DLD1 (cell line): Measurements from ENCODE around the gene MAN1A2.

Experiments
- in situ Hi-C: cut with HindIII; loops from 2 replicates; pipeline ENCODE4 v1.10.0; 2017; ENCODE audit warnings: low sequenced_read_pairs

MAN1A2 gene

GRCh38 chr1:117359561-117360289 lies 7.5 kb upstream of the MAN1A2 start:
- in situ Hi-C loops, result no loop called here

- in situ Hi-C loops, result no loop called here
These were observed 4.3 kb upstream of the MAN1A2 start for GRCh38 chr1:117362986-117363385.

GRCh38 chr1:117363571-117364048 lies 3.6 kb upstream of the MAN1A2 start:
- in situ Hi-C loops, result no loop called here

DNA sequence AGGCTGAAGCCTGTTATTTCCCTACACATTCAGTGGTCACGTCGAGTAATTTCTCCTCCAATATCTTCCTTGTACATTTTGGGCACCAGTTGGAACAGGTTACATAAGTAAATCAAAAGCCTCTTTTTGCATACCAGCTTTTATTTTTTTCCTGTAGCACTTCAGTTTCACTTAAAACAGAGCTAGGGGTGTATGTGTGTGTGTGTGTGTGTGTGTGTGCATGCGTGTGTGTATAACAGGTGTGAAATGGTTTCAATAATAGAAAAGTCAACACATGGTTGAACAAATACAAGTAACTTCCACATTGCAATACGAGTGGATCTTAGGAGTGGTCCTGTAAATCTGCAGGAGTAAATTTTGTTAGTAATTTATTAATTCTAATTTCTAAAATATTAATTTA lies 3.0 kb upstream of the MAN1A2 start:
- in situ Hi-C loops, result no loop called here

DNA sequence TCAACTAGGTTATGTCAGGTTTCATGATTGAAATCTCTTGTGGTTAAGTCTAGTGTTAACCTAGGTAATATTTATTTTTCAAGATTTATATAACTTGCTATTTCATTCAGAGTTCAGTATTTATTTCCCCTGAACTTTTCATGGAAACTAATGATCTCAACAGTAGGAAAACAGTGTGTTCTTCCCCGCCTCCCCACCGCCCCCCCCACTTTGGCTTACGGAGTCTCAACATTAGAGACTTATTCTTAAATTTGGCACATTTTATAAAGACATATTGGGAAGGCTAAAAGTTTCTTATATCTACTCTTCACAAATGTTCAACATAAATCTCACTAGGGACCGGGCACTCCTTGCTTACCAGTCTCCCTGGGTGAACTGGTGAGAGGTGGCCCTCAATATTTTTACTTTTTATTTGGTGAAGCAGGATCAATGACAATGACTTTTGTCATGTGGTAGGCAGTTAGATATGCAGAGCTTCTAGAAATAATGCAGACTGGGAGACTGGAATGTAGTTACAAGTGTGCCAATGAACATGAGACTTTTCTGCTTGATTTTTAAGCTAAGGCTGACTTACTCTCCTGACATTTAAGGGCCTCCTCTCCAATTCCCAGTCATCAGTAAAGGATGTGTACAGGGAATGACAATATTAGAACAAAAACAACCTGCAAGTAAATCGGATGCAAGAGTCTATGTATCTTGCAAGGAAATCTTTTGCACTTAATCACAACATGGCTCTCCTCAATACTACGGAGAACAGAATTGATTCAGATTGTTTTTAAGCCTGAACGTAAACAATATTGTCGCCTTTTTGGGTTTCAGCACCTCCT lies 1.7 kb upstream of the MAN1A2 start:
- in situ Hi-C loops, result no loop called here

- in situ Hi-C loops, result no loop called here
These were observed 838 bp upstream of the MAN1A2 start for GRCh38 chr1:117366177-117367045.

DNA sequence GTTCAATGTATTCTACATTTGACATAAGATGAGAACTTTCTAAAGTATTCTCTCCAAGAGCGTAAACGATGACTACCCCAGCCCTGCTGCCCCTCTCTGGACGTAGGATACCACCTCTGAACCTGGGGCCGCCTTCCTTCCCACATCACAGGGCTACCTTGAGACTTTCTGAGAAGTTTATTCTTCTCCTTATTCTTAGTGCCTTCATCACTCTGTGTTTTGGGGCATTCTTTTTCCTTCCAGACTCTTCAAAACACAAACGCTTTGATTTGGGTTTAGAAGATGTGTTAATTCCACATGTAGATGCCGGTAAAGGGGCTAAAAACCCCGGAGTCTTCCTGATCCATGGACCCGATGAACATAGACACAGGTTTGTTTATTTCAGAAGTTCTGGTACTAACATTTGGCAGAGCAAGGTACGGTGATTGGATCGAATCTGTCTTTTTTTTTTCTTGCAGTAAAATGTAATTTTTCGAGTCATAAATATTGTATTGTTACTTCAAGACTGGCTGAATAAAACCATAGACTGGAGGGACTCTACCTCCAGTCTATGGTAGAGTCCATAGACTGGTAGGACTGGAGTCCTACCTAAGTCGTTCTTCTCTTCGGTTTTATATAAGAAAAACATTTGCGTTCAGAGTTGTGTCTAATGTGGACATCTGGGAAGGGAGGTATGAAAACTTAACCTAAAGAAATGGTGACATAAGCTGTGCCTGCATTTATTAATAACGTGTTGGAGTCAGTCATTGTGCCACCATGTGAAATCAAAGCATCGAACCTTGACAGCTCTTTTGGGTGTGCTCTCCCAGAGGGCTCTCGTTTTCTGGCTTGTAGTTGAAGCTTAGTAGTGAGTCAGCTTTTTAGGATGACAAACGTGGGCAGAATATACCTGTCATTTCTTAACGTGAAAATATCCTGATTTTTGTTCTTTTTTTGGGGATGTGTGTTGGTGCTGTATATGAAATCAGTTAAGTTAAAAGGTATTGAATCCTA lies 1.2 kb downstream of the MAN1A2 start:
- in situ Hi-C loops, result no loop called here

DNA sequence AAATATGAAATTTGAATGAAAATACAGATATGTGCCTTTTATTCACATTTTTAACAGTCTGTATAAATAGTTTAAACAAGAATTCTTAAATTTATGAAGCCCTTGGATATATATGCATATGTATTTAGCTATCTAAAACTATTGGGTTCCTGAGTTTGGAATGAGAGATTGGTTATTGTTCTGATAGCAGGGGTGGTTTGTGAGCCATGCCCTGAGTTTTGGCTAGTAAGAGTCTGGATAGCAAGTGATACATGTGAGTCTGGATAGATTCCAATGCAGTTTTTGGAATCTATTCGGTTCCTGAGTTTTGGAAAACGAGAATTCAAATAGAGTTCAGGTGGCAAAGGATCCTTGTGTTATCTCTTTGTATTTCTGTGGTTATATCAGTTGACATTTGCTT lies 2.8 kb downstream of the MAN1A2 start:
- in situ Hi-C loops, result no loop called here

DNA sequence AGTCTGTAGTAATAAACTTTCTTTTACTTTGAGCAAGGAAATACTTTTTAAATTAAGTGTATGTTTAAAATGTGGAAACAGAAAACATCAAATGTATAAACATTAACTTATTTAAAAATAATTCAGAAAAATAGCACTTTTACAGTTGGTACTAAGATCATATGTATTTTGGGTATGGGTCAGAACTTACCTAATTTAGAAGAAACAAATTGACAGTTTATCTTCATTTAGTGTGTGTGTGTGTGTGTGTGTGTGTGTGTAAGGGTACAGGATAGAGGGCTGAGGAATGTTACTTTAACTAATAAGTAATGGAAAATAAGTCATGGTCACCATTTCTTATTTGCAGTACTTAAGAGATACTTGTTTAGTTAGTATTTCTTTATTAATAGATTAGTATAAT lies 3.3 kb downstream of the MAN1A2 start:
- in situ Hi-C loops, result no loop called here

DNA sequence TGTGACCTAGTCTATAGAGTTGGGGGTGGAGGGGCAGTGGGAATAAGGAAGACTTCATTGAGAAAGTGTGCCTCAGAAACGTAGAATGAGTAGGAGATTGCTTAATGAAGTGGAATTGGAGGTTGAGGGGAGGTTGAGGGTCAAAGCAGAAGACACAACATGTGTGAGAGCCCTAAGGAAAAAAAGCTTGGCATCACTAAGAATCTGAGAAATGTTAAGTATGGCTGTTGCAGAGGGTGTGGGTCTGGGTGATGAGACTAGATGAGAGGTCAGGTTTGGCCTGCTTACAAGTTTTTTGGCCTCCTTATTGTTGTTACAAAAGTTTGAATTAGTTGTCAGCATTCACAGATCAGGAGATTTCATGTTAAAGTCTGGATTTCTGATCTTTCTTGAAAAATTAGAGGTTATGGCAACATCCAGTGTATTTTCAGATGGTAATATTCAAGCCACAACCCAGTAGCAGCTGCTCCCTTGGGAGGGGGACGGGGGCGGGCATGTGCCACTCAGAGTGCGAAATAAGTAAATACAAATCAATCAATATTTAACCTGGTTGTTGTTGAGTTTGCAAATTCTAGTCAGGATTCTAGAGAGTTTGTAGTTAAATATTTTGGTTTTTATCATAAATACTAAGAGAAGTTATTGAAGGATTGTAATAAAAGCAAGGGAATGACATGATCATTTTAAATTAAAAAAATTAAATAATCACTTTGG lies 4.3 kb downstream of the MAN1A2 start:
- in situ Hi-C loops, result no loop called here

- in situ Hi-C loops, result no loop called here
These were observed 5.7 kb downstream of the MAN1A2 start for GRCh38 chr1:117372863-117373412.

GRCh38 chr1:117373932-117374331 lies 6.7 kb downstream of the MAN1A2 start:
- in situ Hi-C loops, result no loop called here

DNA sequence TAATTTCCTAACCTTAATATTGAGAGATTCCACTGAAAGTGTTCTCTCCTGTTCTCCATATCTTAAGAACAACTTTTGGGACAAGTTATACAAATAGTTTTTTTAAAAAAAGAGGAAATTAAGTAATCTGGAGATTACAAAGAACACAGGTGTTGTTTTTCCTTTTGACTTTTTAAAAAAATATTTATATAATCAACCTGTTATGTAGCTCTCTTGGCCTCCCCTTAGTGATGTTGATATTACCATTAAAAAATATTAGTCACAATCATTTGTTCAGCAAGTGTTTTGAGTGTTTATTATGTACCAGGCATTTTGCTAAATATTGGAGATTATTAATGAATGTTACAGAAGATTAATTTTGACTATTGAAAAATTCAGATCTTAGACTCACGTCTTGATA lies 8.1 kb downstream of the MAN1A2 start:
- in situ Hi-C loops, result no loop called here

GRCh38 chr1:117387060-117387633 lies 19.9 kb downstream of the MAN1A2 start:
- in situ Hi-C loops, result no loop called here

- in situ Hi-C loops, result no loop called here
These were observed 21.1 kb downstream of the MAN1A2 start for GRCh38 chr1:117388328-117388727.

GRCh38 chr1:117389284-117389683 lies 22.0 kb downstream of the MAN1A2 start:
- in situ Hi-C loops, result no loop called here

GRCh38 chr1:117389779-117390178 lies 22.5 kb downstream of the MAN1A2 start:
- in situ Hi-C loops, result no loop called here

DNA sequence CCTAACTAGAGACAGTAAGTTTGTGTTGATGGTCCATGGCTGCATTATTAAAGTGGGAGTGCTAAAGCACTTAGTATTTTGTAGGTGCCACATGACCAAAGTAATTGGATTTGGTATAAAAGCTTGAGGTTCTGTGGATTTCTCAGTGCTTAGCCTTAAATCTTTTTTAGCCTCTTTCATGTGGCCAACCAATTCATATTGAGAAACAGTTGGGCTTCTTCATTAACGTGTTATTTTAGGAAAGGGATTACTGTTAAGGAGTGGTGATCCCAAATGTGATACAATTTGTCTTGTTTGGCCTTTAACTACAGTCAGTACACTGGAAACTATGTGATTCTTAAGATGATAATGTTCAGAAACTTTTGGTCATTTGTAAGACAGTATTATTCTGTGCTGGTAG lies 25.5 kb downstream of the MAN1A2 start:
- in situ Hi-C loops, result no loop called here

DNA sequence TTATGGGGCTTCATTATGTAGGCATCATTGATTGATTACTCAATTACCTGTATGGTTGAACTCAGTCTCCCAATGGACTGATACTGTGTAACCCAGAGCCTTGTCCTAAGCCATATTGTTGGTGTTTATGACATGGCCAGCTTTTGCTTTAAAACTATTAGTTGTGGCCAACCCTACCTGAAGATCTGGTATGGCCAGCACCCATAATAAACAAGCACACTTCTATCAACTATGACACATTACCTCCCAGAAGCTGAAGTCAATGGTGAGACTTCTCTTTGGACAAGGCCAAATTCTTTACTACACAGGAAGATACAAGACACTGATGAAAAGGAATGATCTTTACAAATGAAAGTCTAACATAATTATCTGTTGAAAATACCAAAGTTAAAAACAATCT lies 28.8 kb downstream of the MAN1A2 start:
- in situ Hi-C loops, result loop anchor here (5.0 kb wide), 1 partner anchor 51 kb away; no protein-coding TSS in a partner anchor
